ENCODE data around the gene CEACAM3.

CEACAM3 gene

GRCh38 chr19:41816761-41817160 is 20.4 kb downstream of the CEACAM3 start:
- no peaks in the 10 kb centered on the region for H3K4me1 ChIP-seq (ENCODE audit: control insufficient read depth, insufficient read depth, low read length)
- POLR2A ChIA-PET: no interaction called here
- H3K36me3 ChIP-seq (ENCODE audit: control insufficient read depth in 2 of 2, insufficient read depth in 1 of 2, low read length in 2 of 2): no peaks in the 10 kb centered on the region
- no peak overlapping the region for H3K4me3 ChIP-seq (ENCODE audit: low read depth, low read length)
- CTCF ChIA-PET: interaction anchor here (0.5 to 13.3 kb wide), 4 partner anchors 22 to 246 kb away, joined by 3 to 202 read pairs (median 17); partner anchors contain the start of gene CEACAM3
- TF ChIP-seq MYNN (tag by site-specific recombination; IDR thresholded peaks at IDR 0.05; ENCODE audit: borderline replicate concordance) (no peak), ZNF423 (tag by site-specific recombination; IDR thresholded peaks at IDR 0.05) (no peak), ZNF530 (tag by site-specific recombination; IDR thresholded peaks at IDR 0.05; ENCODE audit: low read depth) (no peak), ZNF16 (tag by site-specific recombination; IDR thresholded peaks at IDR 0.05; ENCODE audit: low read depth) (no peak), ZSCAN18 (tag by site-specific recombination; IDR thresholded peaks at IDR 0.05) (no peak), ZNF416 (tag by site-specific recombination; IDR thresholded peaks at IDR 0.05) (no peak), ZNF596 (tag by site-specific recombination; IDR thresholded peaks at IDR 0.05) (no peak), HOXD13 (CRISPR knock-in tag; IDR thresholded peaks at IDR 0.05; ENCODE audit: borderline replicate concordance) (no peak), REPIN1 (tag by site-specific recombination; IDR thresholded peaks at IDR 0.05; ENCODE audit: low read depth) (no peak), ZNF341 (tag by site-specific recombination; IDR thresholded peaks at IDR 0.05; ENCODE audit: low read depth) (no peak)
- TF ChIP-seq, protein P1, sequence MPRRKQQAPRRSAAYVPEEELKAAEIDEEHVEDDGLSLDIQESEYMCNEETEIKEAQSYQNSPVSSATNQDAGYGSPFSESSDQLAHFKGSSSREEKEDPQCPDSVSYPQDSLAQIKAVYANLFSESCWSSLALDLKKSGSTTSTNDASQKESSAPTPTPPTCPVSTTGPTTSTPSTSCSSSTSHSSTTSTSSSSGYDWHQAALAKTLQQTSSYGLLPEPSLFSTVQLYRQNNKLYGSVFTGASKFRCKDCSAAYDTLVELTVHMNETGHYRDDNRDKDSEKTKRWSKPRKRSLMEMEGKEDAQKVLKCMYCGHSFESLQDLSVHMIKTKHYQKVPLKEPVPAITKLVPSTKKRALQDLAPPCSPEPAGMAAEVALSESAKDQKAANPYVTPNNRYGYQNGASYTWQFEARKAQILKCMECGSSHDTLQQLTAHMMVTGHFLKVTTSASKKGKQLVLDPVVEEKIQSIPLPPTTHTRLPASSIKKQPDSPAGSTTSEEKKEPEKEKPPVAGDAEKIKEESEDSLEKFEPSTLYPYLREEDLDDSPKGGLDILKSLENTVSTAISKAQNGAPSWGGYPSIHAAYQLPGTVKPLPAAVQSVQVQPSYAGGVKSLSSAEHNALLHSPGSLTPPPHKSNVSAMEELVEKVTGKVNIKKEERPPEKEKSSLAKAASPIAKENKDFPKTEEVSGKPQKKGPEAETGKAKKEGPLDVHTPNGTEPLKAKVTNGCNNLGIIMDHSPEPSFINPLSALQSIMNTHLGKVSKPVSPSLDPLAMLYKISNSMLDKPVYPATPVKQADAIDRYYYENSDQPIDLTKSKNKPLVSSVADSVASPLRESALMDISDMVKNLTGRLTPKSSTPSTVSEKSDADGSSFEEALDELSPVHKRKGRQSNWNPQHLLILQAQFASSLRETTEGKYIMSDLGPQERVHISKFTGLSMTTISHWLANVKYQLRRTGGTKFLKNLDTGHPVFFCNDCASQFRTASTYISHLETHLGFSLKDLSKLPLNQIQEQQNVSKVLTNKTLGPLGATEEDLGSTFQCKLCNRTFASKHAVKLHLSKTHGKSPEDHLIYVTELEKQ (tag by site-specific recombination; IDR thresholded peaks at IDR 0.05; ENCODE audit: borderline replicate concordance): no peak
- TF ChIP-seq, protein P2, sequence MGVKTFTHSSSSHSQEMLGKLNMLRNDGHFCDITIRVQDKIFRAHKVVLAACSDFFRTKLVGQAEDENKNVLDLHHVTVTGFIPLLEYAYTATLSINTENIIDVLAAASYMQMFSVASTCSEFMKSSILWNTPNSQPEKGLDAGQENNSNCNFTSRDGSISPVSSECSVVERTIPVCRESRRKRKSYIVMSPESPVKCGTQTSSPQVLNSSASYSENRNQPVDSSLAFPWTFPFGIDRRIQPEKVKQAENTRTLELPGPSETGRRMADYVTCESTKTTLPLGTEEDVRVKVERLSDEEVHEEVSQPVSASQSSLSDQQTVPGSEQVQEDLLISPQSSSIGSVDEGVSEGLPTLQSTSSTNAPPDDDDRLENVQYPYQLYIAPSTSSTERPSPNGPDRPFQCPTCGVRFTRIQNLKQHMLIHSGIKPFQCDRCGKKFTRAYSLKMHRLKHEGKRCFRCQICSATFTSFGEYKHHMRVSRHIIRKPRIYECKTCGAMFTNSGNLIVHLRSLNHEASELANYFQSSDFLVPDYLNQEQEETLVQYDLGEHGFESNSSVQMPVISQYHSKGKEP (tag by site-specific recombination; IDR thresholded peaks at IDR 0.05): no peak
- TF ChIP-seq, protein P3, sequence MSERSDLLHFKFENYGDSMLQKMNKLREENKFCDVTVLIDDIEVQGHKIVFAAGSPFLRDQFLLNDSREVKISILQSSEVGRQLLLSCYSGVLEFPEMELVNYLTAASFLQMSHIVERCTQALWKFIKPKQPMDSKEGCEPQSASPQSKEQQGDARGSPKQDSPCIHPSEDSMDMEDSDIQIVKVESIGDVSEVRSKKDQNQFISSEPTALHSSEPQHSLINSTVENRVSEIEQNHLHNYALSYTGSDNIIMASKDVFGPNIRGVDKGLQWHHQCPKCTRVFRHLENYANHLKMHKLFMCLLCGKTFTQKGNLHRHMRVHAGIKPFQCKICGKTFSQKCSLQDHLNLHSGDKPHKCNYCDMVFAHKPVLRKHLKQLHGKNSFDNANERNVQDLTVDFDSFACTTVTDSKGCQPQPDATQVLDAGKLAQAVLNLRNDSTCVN (tag by site-specific recombination; optimal IDR thresholded peaks at IDR 0.05): no peak
- TF ChIP-seq, protein P4, sequence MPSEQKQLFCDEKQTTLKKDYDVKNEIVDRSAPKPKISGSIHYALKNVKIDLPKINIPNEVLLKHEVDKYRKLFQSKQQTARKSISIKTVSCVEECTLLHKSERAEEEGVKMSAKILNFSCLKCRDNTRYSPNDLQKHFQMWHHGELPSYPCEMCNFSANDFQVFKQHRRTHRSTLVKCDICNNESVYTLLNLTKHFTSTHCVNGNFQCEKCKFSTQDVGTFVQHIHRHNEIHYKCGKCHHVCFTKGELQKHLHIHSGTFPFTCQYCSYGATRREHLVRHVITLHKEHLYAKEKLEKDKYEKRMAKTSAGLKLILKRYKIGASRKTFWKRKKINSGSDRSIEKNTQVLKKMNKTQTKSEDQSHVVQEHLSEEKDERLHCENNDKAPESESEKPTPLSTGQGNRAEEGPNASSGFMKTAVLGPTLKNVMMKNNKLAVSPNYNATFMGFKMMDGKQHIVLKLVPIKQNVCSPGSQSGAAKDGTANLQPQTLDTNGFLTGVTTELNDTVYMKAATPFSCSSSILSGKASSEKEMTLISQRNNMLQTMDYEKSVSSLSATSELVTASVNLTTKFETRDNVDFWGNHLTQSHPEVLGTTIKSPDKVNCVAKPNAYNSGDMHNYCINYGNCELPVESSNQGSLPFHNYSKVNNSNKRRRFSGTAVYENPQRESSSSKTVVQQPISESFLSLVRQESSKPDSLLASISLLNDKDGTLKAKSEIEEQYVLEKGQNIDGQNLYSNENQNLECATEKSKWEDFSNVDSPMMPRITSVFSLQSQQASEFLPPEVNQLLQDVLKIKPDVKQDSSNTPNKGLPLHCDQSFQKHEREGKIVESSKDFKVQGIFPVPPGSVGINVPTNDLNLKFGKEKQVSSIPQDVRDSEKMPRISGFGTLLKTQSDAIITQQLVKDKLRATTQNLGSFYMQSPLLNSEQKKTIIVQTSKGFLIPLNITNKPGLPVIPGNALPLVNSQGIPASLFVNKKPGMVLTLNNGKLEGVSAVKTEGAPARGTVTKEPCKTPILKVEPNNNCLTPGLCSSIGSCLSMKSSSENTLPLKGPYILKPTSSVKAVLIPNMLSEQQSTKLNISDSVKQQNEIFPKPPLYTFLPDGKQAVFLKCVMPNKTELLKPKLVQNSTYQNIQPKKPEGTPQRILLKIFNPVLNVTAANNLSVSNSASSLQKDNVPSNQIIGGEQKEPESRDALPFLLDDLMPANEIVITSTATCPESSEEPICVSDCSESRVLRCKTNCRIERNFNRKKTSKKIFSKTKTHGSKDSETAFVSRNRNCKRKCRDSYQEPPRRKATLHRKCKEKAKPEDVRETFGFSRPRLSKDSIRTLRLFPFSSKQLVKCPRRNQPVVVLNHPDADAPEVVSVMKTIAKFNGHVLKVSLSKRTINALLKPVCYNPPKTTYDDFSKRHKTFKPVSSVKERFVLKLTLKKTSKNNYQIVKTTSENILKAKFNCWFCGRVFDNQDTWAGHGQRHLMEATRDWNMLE (tag by site-specific recombination; conservative IDR thresholded peaks at IDR 0.05; ENCODE audit: low read depth): no peak
- no peak overlapping the region for H3K27ac ChIP-seq (ENCODE audit: extremely low read depth, low read depth, low read length)
- H3K9me3 ChIP-seq (ENCODE audit: control insufficient read depth, insufficient read depth, low read depth, low read length): no peaks in the 10 kb centered on the region
